ENCODE measurements around the gene FUT4. TPM values are rescaled to one million over a fixed set of nuclear protein-coding genes. Genes with fewer than 3 reads are reported as not detected.

FUT4 gene
- polyA plus RNA-seq, 2 of the 4 experiments (the other 2 are of a cell fraction), result 1.6 to 1.8 TPM

DNA sequence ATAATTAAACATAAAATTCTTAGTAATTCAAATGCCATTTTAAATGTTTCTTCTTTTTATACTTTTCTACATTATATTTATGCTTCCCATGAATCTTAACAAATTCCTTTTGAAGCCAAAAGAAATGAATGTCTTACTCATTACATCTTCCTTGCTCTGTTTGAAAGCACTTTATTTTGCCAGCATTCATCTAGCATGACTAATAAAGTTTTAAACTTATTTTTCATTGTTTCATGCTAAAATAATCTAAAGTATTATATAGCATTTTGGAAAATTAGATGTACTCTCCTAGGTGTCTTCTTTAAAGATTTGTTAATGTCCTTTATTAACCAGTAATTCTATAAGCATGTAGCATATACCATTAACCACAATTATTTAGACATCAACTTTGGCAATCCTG lies 13.7 kb downstream of the FUT4 start:
- TF ChIP-seq, protein P1, sequence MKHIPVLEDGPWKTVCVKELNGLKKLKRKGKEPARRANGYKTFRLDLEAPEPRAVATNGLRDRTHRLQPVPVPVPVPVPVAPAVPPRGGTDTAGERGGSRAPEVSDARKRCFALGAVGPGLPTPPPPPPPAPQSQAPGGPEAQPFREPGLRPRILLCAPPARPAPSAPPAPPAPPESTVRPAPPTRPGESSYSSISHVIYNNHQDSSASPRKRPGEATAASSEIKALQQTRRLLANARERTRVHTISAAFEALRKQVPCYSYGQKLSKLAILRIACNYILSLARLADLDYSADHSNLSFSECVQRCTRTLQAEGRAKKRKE (CRISPR knock-in tag; IDR thresholded peaks at IDR 0.05; ENCODE audit: low read depth), result no peak
- TF ChIP-seq REST (IDR thresholded peaks at IDR 0.05) (no peak), CBX2 (IDR thresholded peaks at IDR 0.05; ENCODE audit: borderline replicate concordance, low read depth) (no peak), ZNF302 (CRISPR knock-in tag; IDR thresholded peaks at IDR 0.05) (no peak), RNF2 (IDR thresholded peaks at IDR 0.05; ENCODE audit: borderline replicate concordance, low read depth) (no peak), MAZ (IDR thresholded peaks at IDR 0.05; ENCODE audit: borderline replicate concordance, low read depth, low read length) (no peak), FOSB (CRISPR knock-in tag; IDR thresholded peaks at IDR 0.05) (no peak), POLR2AphosphoS2 (conservative IDR thresholded peaks at IDR 0.05; ENCODE audit: low read length) (no peak), PHF8 (IDR thresholded peaks at IDR 0.05; ENCODE audit: borderline replicate concordance, low read depth) (no peak), POLR2A (IDR thresholded peaks at IDR 0.05; ENCODE audit: low read length) (no peak), BHLHE40 (IDR thresholded peaks at IDR 0.05; ENCODE audit: low read depth, low read length) (no peak)
- TF ChIP-seq, protein P2, sequence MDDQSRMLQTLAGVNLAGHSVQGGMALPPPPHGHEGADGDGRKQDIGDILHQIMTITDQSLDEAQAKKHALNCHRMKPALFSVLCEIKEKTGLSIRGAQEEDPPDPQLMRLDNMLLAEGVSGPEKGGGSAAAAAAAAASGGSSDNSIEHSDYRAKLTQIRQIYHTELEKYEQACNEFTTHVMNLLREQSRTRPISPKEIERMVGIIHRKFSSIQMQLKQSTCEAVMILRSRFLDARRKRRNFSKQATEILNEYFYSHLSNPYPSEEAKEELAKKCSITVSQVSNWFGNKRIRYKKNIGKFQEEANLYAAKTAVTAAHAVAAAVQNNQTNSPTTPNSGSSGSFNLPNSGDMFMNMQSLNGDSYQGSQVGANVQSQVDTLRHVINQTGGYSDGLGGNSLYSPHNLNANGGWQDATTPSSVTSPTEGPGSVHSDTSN (IDR thresholded peaks at IDR 0.05), result no peak
- ATAC-seq (no peak), DNase-seq (ENCODE audit: low read depth in 1 of 2, low spot score in 1 of 2) (no peak), FAIRE-seq (no peak)
- H3K4me2 ChIP-seq, result no peak overlapping the region
- H3K27ac ChIP-seq, result no peak overlapping the region
- ChIA-PET CTCF (no interaction called here), POLR2A (no interaction called here)
- no peaks in the 10 kb centered on the region for H3K4me1 ChIP-seq
- H3K9me3 ChIP-seq, result no peaks in the 10 kb centered on the region
- no peak overlapping the region for H3K4me3 ChIP-seq

DNA sequence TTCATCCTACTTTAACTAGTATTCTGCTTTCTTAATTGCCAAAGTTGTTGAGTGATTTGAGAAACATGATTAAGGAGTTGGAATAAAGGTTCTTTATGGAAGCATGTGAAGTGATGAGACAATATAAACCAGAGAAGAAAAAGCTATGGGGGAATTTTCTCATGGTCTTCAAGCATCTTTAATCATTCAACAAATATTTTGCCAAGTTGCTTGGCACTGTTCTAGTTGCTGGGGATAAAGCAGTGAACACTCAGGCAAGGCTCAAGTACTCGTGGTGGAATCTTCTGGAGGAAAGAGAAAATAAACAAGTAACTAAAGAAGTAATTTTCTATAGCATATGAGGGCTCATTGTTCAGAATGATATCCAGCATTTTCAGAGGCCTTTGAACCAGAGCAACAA lies 14.3 kb downstream of the FUT4 start:
- CTCF ChIA-PET, result no interaction called here
- 4% methylated on average over 1 of the region's 1 CpG for WGBS (ENCODE audit: missing lambda C conversion rate)

DNA sequence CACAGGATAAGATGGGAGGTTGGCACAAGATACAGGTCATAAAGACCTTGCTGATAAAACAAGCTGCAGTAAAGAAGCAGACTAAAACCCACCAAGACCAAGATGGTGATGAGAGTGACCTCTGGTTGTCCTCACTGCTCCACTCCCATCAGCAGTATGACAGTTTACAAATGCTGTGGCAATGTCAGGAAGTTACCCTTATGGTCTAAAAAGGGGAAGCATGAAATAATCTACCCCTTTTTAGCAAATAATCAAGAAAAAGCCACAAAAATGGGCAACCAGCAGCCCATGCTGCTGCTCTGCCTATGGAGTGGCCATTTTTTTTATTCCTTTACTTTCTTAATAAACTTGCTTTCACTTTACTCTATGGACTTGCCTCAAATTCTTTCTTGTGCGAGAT lies 14.7 kb downstream of the FUT4 start:
- TF ChIP-seq MYC (IDR thresholded peaks at IDR 0.05; ENCODE audit: borderline replicate concordance, low read length) (no peak), HOXB5 (CRISPR knock-in tag; IDR thresholded peaks at IDR 0.05) (no peak), TFCP2L1 (CRISPR knock-in tag; IDR thresholded peaks at IDR 0.05) (no peak), FOSL2 (IDR thresholded peaks at IDR 0.05) (no peak), FOSL2 (CRISPR knock-in tag; IDR thresholded peaks at IDR 0.05) (no peak), NR3C1 (IDR thresholded peaks at IDR 0.05) (no peak)
- H3K4me1 ChIP-seq, result peaks cover 4% of the 10 kb centered on the region; the same call in 1 of the 3 replicates
- 71% methylated on average over 1 of the region's 1 CpG for WGBS (ENCODE audit: missing lambda C conversion rate)
- H3K4me3 ChIP-seq, result no peak overlapping the region
- ChIA-PET CTCF (no interaction called here), POLR2A (no interaction called here)
- H3K9me3 ChIP-seq, result no peaks in the 10 kb centered on the region
- no peak overlapping the region for H3K4me2 ChIP-seq
- H3K27ac ChIP-seq, result no peak overlapping the region
- FAIRE-seq (no peak), ATAC-seq (no peak), DNase-seq (ENCODE audit: low read depth in 1 of 2, low spot score in 1 of 2) (no peak)

More for the DNA sequence above, 14.3 kb downstream of the FUT4 start:
- FAIRE-seq (no peak), ATAC-seq (no peak), DNase-seq (ENCODE audit: low read depth in 1 of 2, low spot score in 1 of 2) (no peak)
- H3K4me1 ChIP-seq, result no peaks in the 10 kb centered on the region
- H3K4me2 ChIP-seq, result no peak overlapping the region
- TF ChIP-seq SREBF2 (IDR thresholded peaks at IDR 0.05), result no peak
- TF ChIP-seq ESRRA (IDR thresholded peaks at IDR 0.05; ENCODE audit: borderline replicate concordance, low read length), result no peak
- TF ChIP-seq, protein P1 (CRISPR knock-in tag; IDR thresholded peaks at IDR 0.05; ENCODE audit: low read depth), result no peak
- TF ChIP-seq ZC3H11A (IDR thresholded peaks at IDR 0.05), result no peak
- no peak overlapping the region for H3K4me3 ChIP-seq
- H3K27ac ChIP-seq, result no peak overlapping the region
- POLR2A ChIA-PET, result no interaction called here
- no peaks in the 10 kb centered on the region for H3K9me3 ChIP-seq
